ENCODE data around the gene ZNF865. TPM values are rescaled to one million over a fixed set of nuclear protein-coding genes. Genes with fewer than 3 reads are reported as not detected.
A peak's percentile ranks its signal among the peaks of the same experiment; 100 is the strongest.
"Not testable (repeated sequence)": the region's sequence is repeated elsewhere in the genome, so short reads cannot be mapped to it uniquely, and the experiment has no call there.

ZNF865 gene
- total RNA-seq, 1 donor from 2014 or later = 15.0 TPM

DNA sequence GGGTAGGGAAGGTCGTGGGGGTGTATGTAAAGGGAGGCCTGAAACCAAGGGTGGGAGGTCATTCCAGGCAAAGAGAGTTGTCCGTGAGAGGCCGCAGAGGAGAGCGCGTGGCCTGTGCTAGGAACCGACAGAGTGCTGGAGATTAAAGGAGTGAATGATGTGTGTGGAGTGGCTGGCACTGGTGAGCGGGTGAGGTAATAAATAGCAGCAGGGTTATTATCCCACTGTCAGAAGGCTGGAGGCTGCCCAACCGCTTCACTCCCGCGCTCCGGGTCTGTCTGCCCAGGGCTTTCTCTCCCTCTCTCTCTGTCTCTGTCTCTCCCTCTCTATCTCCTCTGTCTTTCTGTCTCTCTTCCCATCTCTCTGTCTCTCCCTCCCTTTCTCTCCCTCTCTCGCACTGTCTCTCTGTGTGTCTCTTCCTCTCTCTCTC is 42.2 kb upstream of the ZNF865 start:
- Histone ChIP-seq H3K36me3 (ENCODE audit: insufficient read depth, low read length) (no peaks in the 10 kb centered on the region), H3K9ac (ENCODE audit: low read length) (peak overlapping the region; percentile 18), H3K4me1 (ENCODE audit: insufficient read depth, low read length) (no peaks in the 10 kb centered on the region), H4K20me1 (ENCODE audit: insufficient read depth, low read length) (no peaks in the 10 kb centered on the region), H3K27ac (ENCODE audit: low read depth, low read length) (no peak overlapping the region), H3K27me3 (ENCODE audit: insufficient read depth, low read length) (no peaks in the 10 kb centered on the region), H3K4me2 (ENCODE audit: low read length) (no peak overlapping the region), H3K4me3 (ENCODE audit: insufficient read depth, low read depth, low read length) (no peak overlapping the region), H3K9me3 (ENCODE audit: insufficient read depth, low read depth, low read length) (no peaks in the 10 kb centered on the region), H3K79me2 (ENCODE audit: insufficient read depth, low read length) (no peaks in the 10 kb centered on the region), H2AFZ (ENCODE audit: low read depth, low read length) (peak overlapping the region; percentile 60)
- Mint-ChIP-seq H3K27ac (ENCODE audit: unreplicated experiment) (no peak overlapping the region), H3K36me3 (ENCODE audit: low read depth, unreplicated experiment) (no peaks in the 10 kb centered on the region), H3K4me1 (ENCODE audit: low read depth, unreplicated experiment) (no peaks in the 10 kb centered on the region), H3K9me3 (ENCODE audit: unreplicated experiment) (peaks cover 2% of the 10 kb centered on the region), H3K27me3 (ENCODE audit: low read depth, unreplicated experiment) (peaks cover 17% of the 10 kb centered on the region), H3K4me3 (ENCODE audit: unreplicated experiment) (no peak overlapping the region)
- no peak for FAIRE-seq
- TF ChIP-seq, protein P1, sequence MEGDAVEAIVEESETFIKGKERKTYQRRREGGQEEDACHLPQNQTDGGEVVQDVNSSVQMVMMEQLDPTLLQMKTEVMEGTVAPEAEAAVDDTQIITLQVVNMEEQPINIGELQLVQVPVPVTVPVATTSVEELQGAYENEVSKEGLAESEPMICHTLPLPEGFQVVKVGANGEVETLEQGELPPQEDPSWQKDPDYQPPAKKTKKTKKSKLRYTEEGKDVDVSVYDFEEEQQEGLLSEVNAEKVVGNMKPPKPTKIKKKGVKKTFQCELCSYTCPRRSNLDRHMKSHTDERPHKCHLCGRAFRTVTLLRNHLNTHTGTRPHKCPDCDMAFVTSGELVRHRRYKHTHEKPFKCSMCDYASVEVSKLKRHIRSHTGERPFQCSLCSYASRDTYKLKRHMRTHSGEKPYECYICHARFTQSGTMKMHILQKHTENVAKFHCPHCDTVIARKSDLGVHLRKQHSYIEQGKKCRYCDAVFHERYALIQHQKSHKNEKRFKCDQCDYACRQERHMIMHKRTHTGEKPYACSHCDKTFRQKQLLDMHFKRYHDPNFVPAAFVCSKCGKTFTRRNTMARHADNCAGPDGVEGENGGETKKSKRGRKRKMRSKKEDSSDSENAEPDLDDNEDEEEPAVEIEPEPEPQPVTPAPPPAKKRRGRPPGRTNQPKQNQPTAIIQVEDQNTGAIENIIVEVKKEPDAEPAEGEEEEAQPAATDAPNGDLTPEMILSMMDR (IDR thresholded peaks at IDR 0.05; ENCODE audit: insufficient read depth, low read depth, low read length) = no peak
- peak; percentile 20 for DNase-seq (ENCODE audit: low read depth)

DNA sequence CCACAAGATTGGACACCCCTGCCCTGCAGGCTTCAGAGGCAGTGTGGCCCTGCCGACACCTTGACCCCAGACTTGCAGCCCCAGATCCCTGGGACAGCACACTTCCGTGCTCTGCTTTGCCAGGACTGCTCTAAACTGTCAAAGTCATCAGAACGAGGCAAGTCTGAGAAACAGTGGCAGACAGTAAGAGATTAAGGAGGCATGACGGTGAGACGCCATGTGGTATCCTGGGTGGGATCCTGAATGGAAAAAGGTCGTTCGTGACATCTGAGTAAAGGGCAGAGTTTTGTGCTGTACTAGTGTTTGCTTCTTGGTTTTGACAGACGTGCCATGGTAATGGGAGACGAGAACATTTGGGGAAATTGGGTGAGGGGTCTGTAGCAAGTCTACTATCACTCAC is 38.6 kb upstream of the ZNF865 start:
- TF ChIP-seq, protein P1 (IDR thresholded peaks at IDR 0.05; ENCODE audit: insufficient read depth, low read depth, low read length) = no peak
- no peak for TF ChIP-seq EZH2 (IDR thresholded peaks at IDR 0.05; ENCODE audit: insufficient read depth, low read length)
- Histone ChIP-seq H3K4me3 (ENCODE audit: insufficient read depth, low read depth, low read length) (no peak overlapping the region), H3K4me2 (ENCODE audit: low read length) (no peak overlapping the region), H2AFZ (ENCODE audit: low read depth, low read length) (no peak overlapping the region), H3K4me1 (ENCODE audit: insufficient read depth, low read length) (no peaks in the 10 kb centered on the region), H3K9ac (ENCODE audit: low read length) (no peak overlapping the region), H3K27me3 (ENCODE audit: insufficient read depth, low read length) (no peaks in the 10 kb centered on the region), H3K79me2 (ENCODE audit: insufficient read depth, low read length) (no peaks in the 10 kb centered on the region), H3K9me3 (ENCODE audit: insufficient read depth, low read depth, low read length) (no peaks in the 10 kb centered on the region), H3K27ac (ENCODE audit: low read depth, low read length) (no peak overlapping the region), H4K20me1 (ENCODE audit: insufficient read depth, low read length) (no peaks in the 10 kb centered on the region), H3K36me3 (ENCODE audit: insufficient read depth, low read length) (no peaks in the 10 kb centered on the region)
- H3K4me1 Mint-ChIP-seq (ENCODE audit: low read depth, unreplicated experiment) = no peaks in the 10 kb centered on the region
- no peak for FAIRE-seq
- no peak for DNase-seq (ENCODE audit: low read depth)
- peaks cover 9% of the 10 kb centered on the region for H3K9me3 Mint-ChIP-seq (ENCODE audit: unreplicated experiment)
- H3K27me3 Mint-ChIP-seq (ENCODE audit: low read depth, unreplicated experiment) = peaks cover 9% of the 10 kb centered on the region
- H3K27ac Mint-ChIP-seq (ENCODE audit: unreplicated experiment) = no peak overlapping the region
- no peaks in the 10 kb centered on the region for H3K36me3 Mint-ChIP-seq (ENCODE audit: low read depth, unreplicated experiment)
- no peak overlapping the region for H3K4me3 Mint-ChIP-seq (ENCODE audit: unreplicated experiment)

DNA sequence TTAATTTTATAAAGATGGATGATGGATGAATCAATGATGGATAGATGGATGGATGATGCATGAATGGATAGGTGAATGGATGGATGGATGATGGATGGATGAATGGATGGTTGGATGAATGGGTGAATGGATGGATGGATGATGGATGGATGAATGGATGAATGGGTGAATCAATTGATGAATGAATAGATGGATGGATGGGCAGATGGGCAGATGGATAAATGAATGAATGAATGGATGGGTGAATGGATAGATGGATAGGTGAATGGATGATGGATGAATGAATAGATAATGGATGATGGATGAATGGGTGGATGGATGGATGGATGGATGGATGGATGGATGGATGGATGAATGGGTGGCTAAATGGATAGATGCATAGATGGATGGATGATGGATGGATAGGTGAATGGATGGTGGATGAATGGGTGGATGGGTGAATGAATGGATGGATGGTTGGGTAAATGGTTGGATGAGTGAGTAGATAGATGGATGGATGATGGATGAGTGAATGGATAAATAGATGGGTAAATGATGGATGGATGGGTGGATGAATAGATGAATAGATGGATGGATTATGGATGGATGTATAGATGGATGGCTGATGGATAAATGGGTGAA is 37.6 kb upstream of the ZNF865 start:
- Mint-ChIP-seq H3K36me3 (ENCODE audit: low read depth, unreplicated experiment) (no peaks in the 10 kb centered on the region), H3K9me3 (ENCODE audit: unreplicated experiment) (peaks cover 9% of the 10 kb centered on the region), H3K4me3 (ENCODE audit: unreplicated experiment) (no peak overlapping the region), H3K4me1 (ENCODE audit: low read depth, unreplicated experiment) (no peaks in the 10 kb centered on the region), H3K27me3 (ENCODE audit: low read depth, unreplicated experiment) (peaks cover 9% of the 10 kb centered on the region), H3K27ac (ENCODE audit: unreplicated experiment) (no peak overlapping the region)
- Histone ChIP-seq H3K4me3 (ENCODE audit: insufficient read depth, low read depth, low read length) (no peak overlapping the region), H3K36me3 (ENCODE audit: insufficient read depth, low read length) (no peaks in the 10 kb centered on the region), H3K4me1 (ENCODE audit: insufficient read depth, low read length) (no peaks in the 10 kb centered on the region), H3K9me3 (ENCODE audit: insufficient read depth, low read depth, low read length) (no peaks in the 10 kb centered on the region), H3K27me3 (ENCODE audit: insufficient read depth, low read length) (no peaks in the 10 kb centered on the region), H4K20me1 (ENCODE audit: insufficient read depth, low read length) (no peaks in the 10 kb centered on the region), H3K27ac (ENCODE audit: low read depth, low read length) (no peak overlapping the region), H3K4me2 (ENCODE audit: low read length) (no peak overlapping the region), H3K79me2 (ENCODE audit: insufficient read depth, low read length) (no peaks in the 10 kb centered on the region), H2AFZ (ENCODE audit: low read depth, low read length) (no peak overlapping the region), H3K9ac (ENCODE audit: low read length) (no peak overlapping the region)
- DNase-seq (ENCODE audit: low read depth) (no peak), FAIRE-seq (no peak)
- TF ChIP-seq EZH2 (IDR thresholded peaks at IDR 0.05; ENCODE audit: insufficient read depth, low read length) = no peak
- TF ChIP-seq, protein P1 (IDR thresholded peaks at IDR 0.05; ENCODE audit: insufficient read depth, low read depth, low read length) = no peak

DNA sequence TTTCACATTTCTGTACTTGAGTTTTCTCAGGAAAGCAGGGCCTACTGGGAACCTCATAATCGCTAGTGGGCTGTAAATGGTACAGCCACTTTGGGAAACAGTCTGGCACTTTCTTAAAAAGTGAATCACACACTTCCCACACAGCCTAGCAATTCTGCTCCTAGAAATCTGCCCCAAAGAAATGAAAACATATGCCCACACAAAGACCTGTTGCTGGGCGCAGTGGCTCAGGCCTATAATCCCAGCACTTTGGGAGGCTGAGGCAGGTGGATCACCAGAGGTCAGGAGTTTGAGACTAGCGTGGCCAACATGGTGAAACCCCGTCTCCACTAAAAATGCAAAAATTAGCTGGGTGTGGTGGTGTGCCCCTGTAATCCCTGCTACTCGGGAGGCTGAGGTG is 36.0 kb upstream of the ZNF865 start:
- H3K9me3 ChIP-seq (ENCODE audit: insufficient read depth, low read depth, low read length); H3K36me3 Mint-ChIP-seq (ENCODE audit: low read depth, unreplicated experiment); H3K9ac ChIP-seq (ENCODE audit: low read length); H3K27me3 Mint-ChIP-seq (ENCODE audit: low read depth, unreplicated experiment); H3K36me3 ChIP-seq (ENCODE audit: insufficient read depth, low read length); H3K4me3 Mint-ChIP-seq (ENCODE audit: unreplicated experiment); FAIRE-seq; H3K4me3 ChIP-seq (ENCODE audit: insufficient read depth, low read depth, low read length); DNase-seq (ENCODE audit: low read depth); H4K20me1 ChIP-seq (ENCODE audit: insufficient read depth, low read length); H3K4me1 ChIP-seq (ENCODE audit: insufficient read depth, low read length); H3K27ac ChIP-seq (ENCODE audit: low read depth, low read length); H3K9me3 Mint-ChIP-seq (ENCODE audit: unreplicated experiment); H3K27ac Mint-ChIP-seq (ENCODE audit: unreplicated experiment); H2AFZ ChIP-seq (ENCODE audit: low read depth, low read length); H3K4me1 Mint-ChIP-seq (ENCODE audit: low read depth, unreplicated experiment); H3K4me2 ChIP-seq (ENCODE audit: low read length); H3K79me2 ChIP-seq (ENCODE audit: insufficient read depth, low read length); H3K27me3 ChIP-seq (ENCODE audit: insufficient read depth, low read length): not testable (repeated sequence)
